Upper lobe of left lung (tissue), 6 donors: ENCODE measurements around the gene KRT6C. TPM values are rescaled to one million over a fixed set of nuclear protein-coding genes. Genes with fewer than 3 reads are reported as not detected.
A peak's percentile ranks its signal among the peaks of the same experiment; 100 is the strongest.
"Not testable (repeated sequence)": the region's sequence is repeated elsewhere in the genome, so short reads cannot be mapped to it uniquely, and the experiment has no call there.

Experiments used
- ATAC-seq, 2 donors: fragments of 200-7000 bp; cut with Tn5 transposase; one replicate each; pipeline ENCODE4 v1.9.1; 2022; ENCODE audit warnings: mild to moderate bottlenecking in 2 of 2, moderate library complexity in 2 of 2; ENCODE audit not compliant: low FRiP score in 2 of 2
- DNase-seq, 2 donors: peaks; one replicate each; pipeline ENCODE4 v3.0.0-alpha.2; 2019 to 2020
- H3K27ac ChIP-seq, 4 donors: fragments of 200-600 bp; sonication (generic); one replicate each; pipeline ENCODE4 v1.5.1; 2016 to 2019
- H3K27me3 ChIP-seq, 4 donors: fragments of 200-600 bp; sonication (generic); one replicate each; pipeline ENCODE4 v1.5.1; 2017 to 2019
- H3K36me3 ChIP-seq, 4 donors: fragments of 200-600 bp; sonication (generic); one replicate each; pipeline ENCODE4 v1.5.1; 2016 to 2019
- H3K4me1 ChIP-seq, 4 donors: fragments of 200-600 bp; sonication (generic); one replicate each; pipeline ENCODE4 v1.5.1; 2018 to 2019
- H3K4me3 ChIP-seq, 4 donors: fragments of 200-600 bp; sonication (generic); one replicate each; pipeline ENCODE4 v1.5.1; 2017 to 2019; ENCODE audit warnings: mild to moderate bottlenecking in 2 of 4, moderate library complexity in 1 of 4
- H3K9me3 ChIP-seq, 4 donors: fragments of 200-600 bp; sonication (generic); one replicate each; pipeline ENCODE4 v1.5.1; 2018 to 2019
- CTCF ChIP-seq, 6 experiments: fragments of 450-650 bp in 4 of 6; fragments of 200-600 bp in 2 of 6; sonication (generic) in 2 of 6; IDR thresholded peaks; one replicate each; pipeline ENCODE4 v1.5.1; 2016 to 2019; ENCODE audit warnings: antibody characterized with exemption in 6 of 6
- EP300 ChIP-seq, 4 donors: sonication (generic); formaldehyde crosslinking; IDR thresholded peaks; one replicate each; pipeline ENCODE4 v1.5.1; 2017; ENCODE audit warnings: antibody characterized with exemption in 4 of 4, control low read depth in 2 of 4
- POLR2A ChIP-seq, 4 donors: fragments of 450-650 bp; IDR thresholded peaks; one replicate each; pipeline ENCODE4 v1.5.1; 2016 to 2017; ENCODE audit warnings: antibody characterized with exemption in 4 of 4, mild to moderate bottlenecking in 2 of 4
- POLR2AphosphoS5 ChIP-seq, 2 donors: sonication (generic); formaldehyde crosslinking; IDR thresholded peaks; one replicate each; pipeline ENCODE4 v1.5.1; 2017; ENCODE audit warnings: antibody characterized with exemption in 2 of 2
- WGBS, 2 donors: methylation state at CpG; one replicate each; pipeline ENCODE4 v1.1.5; 2017 to 2018; 5-methylcytosine and 5-hydroxymethylcytosine counted together
- total RNA-seq, 6 donors: library from RNA; depleted of rRNA in 4 of 6; stranded (reverse); fragments of >200 nt in 4 of 6; gene quantifications; one replicate each; pipeline versions ENCODE4 v1.1.0 to v1.2.1, GENCODE V29; 2016 to 2021
- donor health status: DM: no; HTN: no; CAD: no; lungs with moderate emphysema.
- donor health status: DM: no; HTN: yes; CAD: no; lungs with severe emphysema.

KRT6C gene
- total RNA-seq, 6 donors from 2014 or later: not detected

GRCh38 chr12:52458861-52459260, 14.7 kb downstream of the KRT6C start:
- Histone ChIP-seq H3K4me1 (no peaks in the 10 kb centered on the region), H3K9me3 (no peaks in the 10 kb centered on the region), H3K36me3 (no peaks in the 10 kb centered on the region), H3K27me3 (no peaks in the 10 kb centered on the region), H3K27ac (no peak overlapping the region), H3K4me3 (no peak overlapping the region)
- TF ChIP-seq CTCF (IDR thresholded peaks at IDR 0.05): no peak
- no peak for TF ChIP-seq POLR2AphosphoS5 (IDR thresholded peaks at IDR 0.05)
- TF ChIP-seq POLR2A (IDR thresholded peaks at IDR 0.05): no peak
- TF ChIP-seq EP300 (IDR thresholded peaks at IDR 0.05): no peak
- DNase-seq: no peak
- 85 to 90% methylated on average over 5 of the region's 5 CpGs for WGBS, 2 donors
- ATAC-seq: no peak

GRCh38 chr12:52455821-52456220, 17.8 kb downstream of the KRT6C start:
- H3K9me3 ChIP-seq: no peaks in the 10 kb centered on the region
- DNase-seq (no peak), ATAC-seq (no peak)
- no peaks in the 10 kb centered on the region for H3K36me3 ChIP-seq
- no peaks in the 10 kb centered on the region for H3K4me1 ChIP-seq
- H3K4me3 ChIP-seq: no peak overlapping the region
- WGBS, 2 donors: 43 to 72% methylated on average over 1 of the region's 1 CpG
- no peak overlapping the region for H3K27ac ChIP-seq
- TF ChIP-seq POLR2AphosphoS5 (IDR thresholded peaks at IDR 0.05) (no peak), POLR2A (IDR thresholded peaks at IDR 0.05) (no peak), EP300 (IDR thresholded peaks at IDR 0.05) (no peak), CTCF (IDR thresholded peaks at IDR 0.05) (no peak)
- H3K27me3 ChIP-seq: no peaks in the 10 kb centered on the region

- H3K27ac ChIP-seq: no peak overlapping the region
- WGBS, 2 donors: 62 to 73% methylated on average over 3 of the region's 3 CpGs
These were observed 19.0 kb downstream of the KRT6C start for GRCh38 chr12:52454411-52455201.

GRCh38 chr12:52452101-52452500, 21.5 kb downstream of the KRT6C start, which contains the start of gene KRT6B:
TSS of gene KRT6B (minus strand) at chr12:52452146. CDS start at chr12:52452078, 68 bp downstream.
- no peak for DNase-seq
- no peak within 1 kb of the TSS for H3K27ac ChIP-seq
- no peaks in the 10 kb centered on the region for H3K9me3 ChIP-seq
- H3K27me3 ChIP-seq: no peaks in the 10 kb centered on the region
- no peaks in the 10 kb centered on the region for H3K4me1 ChIP-seq
- ATAC-seq: no peak
- no peak for TF ChIP-seq POLR2AphosphoS5 (IDR thresholded peaks at IDR 0.05)
- TF ChIP-seq POLR2A (IDR thresholded peaks at IDR 0.05): no peak
- TF ChIP-seq EP300 (IDR thresholded peaks at IDR 0.05): no peak
- no peak for TF ChIP-seq CTCF (IDR thresholded peaks at IDR 0.05)
- no peak within 1 kb of the TSS for H3K4me3 ChIP-seq
- H3K36me3 ChIP-seq: no peaks in the 10 kb centered on the region
- WGBS, 2 donors: 84 to 88% methylated on average over 6 of the region's 6 CpGs

More at GRCh38 chr12:52454411-52455201, 19.0 kb downstream of the KRT6C start:
- no peak for ATAC-seq
- no peak for DNase-seq
- Histone ChIP-seq H3K4me3 (no peak overlapping the region), H3K36me3 (no peaks in the 10 kb centered on the region), H3K9me3 (no peaks in the 10 kb centered on the region), H3K27me3 (no peaks in the 10 kb centered on the region), H3K4me1 (no peaks in the 10 kb centered on the region)
- no peak for TF ChIP-seq POLR2A (IDR thresholded peaks at IDR 0.05)
- TF ChIP-seq POLR2AphosphoS5 (IDR thresholded peaks at IDR 0.05): no peak
- TF ChIP-seq CTCF (IDR thresholded peaks at IDR 0.05): no peak

GRCh38 chr12:52448228-52448627, 25.4 kb downstream of the KRT6C start:
- ATAC-seq (no peak), DNase-seq (no peak)
- WGBS, 2 donors: 52 to 54% methylated on average over 3 of the region's 3 CpGs

GRCh38 chr12:52447196-52447595, 26.4 kb downstream of the KRT6C start:
- H3K27ac ChIP-seq, H3K27me3 ChIP-seq, H3K4me3 ChIP-seq, ATAC-seq, H3K9me3 ChIP-seq, H3K36me3 ChIP-seq, H3K4me1 ChIP-seq: not testable (repeated sequence)
- WGBS, 2 donors: 86 to 91% methylated on average over 9 to 10 of the region's 11 CpGs
- DNase-seq: peak in 1 of 2 donors; percentile 55

More at GRCh38 chr12:52448228-52448627, 25.4 kb downstream of the KRT6C start:
- Histone ChIP-seq H3K27me3 (no peaks in the 10 kb centered on the region), H3K27ac (no peak overlapping the region), H3K9me3 (no peaks in the 10 kb centered on the region), H3K4me3 (no peak overlapping the region), H3K4me1 (no peaks in the 10 kb centered on the region), H3K36me3 (no peaks in the 10 kb centered on the region)
- TF ChIP-seq CTCF (IDR thresholded peaks at IDR 0.05) (no peak), POLR2AphosphoS5 (IDR thresholded peaks at IDR 0.05) (no peak), POLR2A (IDR thresholded peaks at IDR 0.05) (no peak), EP300 (IDR thresholded peaks at IDR 0.05) (no peak)
